ENCODE data around the gene ASTN2.

DNA sequence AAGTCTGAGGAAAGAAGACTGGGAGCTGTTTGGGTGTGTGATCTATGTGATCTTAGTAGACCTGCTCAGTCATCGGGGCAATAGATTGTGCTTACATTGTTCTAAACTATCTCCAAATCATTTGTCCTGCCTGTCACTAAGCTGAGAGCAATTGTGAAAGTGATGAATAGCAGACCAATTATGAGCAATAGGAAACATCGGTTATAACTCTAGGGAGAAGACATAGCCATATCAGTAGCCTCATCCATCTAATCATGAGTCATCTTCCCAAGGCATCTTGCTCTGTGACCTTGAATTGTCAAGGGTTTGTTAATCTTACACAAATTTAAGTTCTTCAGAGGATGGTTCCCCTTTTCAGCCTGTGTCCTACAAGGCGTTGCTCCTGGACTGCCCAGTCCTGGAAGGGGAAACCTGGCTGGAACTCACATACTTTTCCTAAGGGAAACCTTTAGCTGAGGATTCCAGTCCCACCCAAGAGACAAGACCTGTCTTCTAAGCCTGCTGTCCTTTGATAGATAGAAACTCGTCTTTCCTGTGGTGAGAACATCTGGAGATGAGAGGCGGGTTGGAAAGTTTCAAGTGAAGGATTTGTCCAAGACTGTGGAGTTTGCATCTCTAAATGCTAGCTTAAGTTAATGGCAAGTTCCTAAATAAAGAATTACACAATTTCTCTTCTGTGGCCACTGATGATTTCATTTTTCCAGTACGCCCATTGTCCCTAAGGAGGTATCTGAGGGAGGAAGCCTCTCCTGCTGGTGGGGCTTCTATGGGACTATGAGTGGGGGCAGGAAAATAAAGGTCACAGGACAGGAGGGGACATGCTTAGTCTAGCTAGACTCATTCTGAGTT is 781.6 kb downstream of the ASTN2 start:
- TF ChIP-seq CTCF (IDR thresholded peaks at IDR 0.05 in 2 of 3, conservative IDR thresholded peaks at IDR 0.05 in 1 of 3; ENCODE audit: borderline replicate concordance in 1 of 3, insufficient read depth in 1 of 3, low read depth in 2 of 3, low read length in 2 of 3) (no peak), EZH2phosphoT487 (IDR thresholded peaks at IDR 0.05; ENCODE audit: borderline replicate concordance) (no peak), SIN3A (IDR thresholded peaks at IDR 0.05; ENCODE audit: low read depth) (no peak), POLR2A (IDR thresholded peaks at IDR 0.05; ENCODE audit: borderline replicate concordance, extremely low read depth, insufficient read depth, insufficient read length) (no peak), POLR2AphosphoS5 (IDR thresholded peaks at IDR 0.05; ENCODE audit: low read depth, low read length) (no peak), RAD21 (IDR thresholded peaks at IDR 0.05; ENCODE audit: low read depth) (no peak), EZH2 (IDR thresholded peaks at IDR 0.05) (no peak), CEBPB (IDR thresholded peaks at IDR 0.05; ENCODE audit: low read depth) (no peak), EGR1 (IDR thresholded peaks at IDR 0.05; ENCODE audit: low read depth) (no peak), SP1 (IDR thresholded peaks at IDR 0.05; ENCODE audit: low read depth) (no peak)
